T47D (cell line): ENCODE measurements around the gene MEGF6.

Source experiments
- DNase-seq, 2 experiments: peaks; one replicate each; pipeline versions ENCODE4 v3.0.0 to v3.0.0-alpha.2; 2011 to 2012; ENCODE audit warnings: low read depth in 1 of 2, low spot score in 1 of 2
- JUND ChIP-seq: IDR thresholded peaks from 2 replicates; pipeline ENCODE4 v1.6.1; 2012; ENCODE audit warnings: low read depth
- in situ Hi-C: cut with HindIII; loops from 2 replicates; pipeline ENCODE4 v1.10.0; 2016; ENCODE audit warnings: low sequenced_read_pairs, low pct_unique_long_range_greater_than_20kb

The MEGF6 gene

GRCh38 chr1:3651930-3652547, 40.7 kb upstream of the MEGF6 start, which contains the start of gene TP73:
Gene TP73, plus strand, starts transcription at chr1:3652516. Its CDS starts 29,850 bp downstream, at chr1:3682366.
- peak; percentile 67 for DNase-seq
- in situ Hi-C loops: no loop called here
- TF ChIP-seq JUND: no peak

- no peak for DNase-seq
- no peak for TF ChIP-seq JUND
- in situ Hi-C loops: no loop called here
Measured at GRCh38 chr1:3651026-3651929, 40.0 kb upstream of the MEGF6 start.

- in situ Hi-C loops: no loop called here
- DNase-seq: no peak
- no peak for TF ChIP-seq JUND
Measured at GRCh38 chr1:3650248-3651025, 39.1 kb upstream of the MEGF6 start.

- peak; percentile 90 to 92 for DNase-seq
- TF ChIP-seq JUND: no peak
- in situ Hi-C loops: no loop called here
Measured at GRCh38 chr1:3649342-3650247, 38.3 kb upstream of the MEGF6 start, which contains the start of gene WRAP73. Gene WRAP73, minus strand, starts transcription at chr1:3650103. Its CDS starts 104 bp downstream, at chr1:3649999.

GRCh38 chr1:3646596-3646995, 35.3 kb upstream of the MEGF6 start:
- no peak for DNase-seq
- no peak for TF ChIP-seq JUND
- in situ Hi-C loops: no loop called here

GRCh38 chr1:3645666-3646355, 34.5 kb upstream of the MEGF6 start:
- DNase-seq: no peak
- in situ Hi-C loops: no loop called here
- TF ChIP-seq JUND: no peak

- DNase-seq: no peak
- in situ Hi-C loops: no loop called here
- no peak for TF ChIP-seq JUND
Measured at GRCh38 chr1:3645247-3645646, 33.9 kb upstream of the MEGF6 start.

- in situ Hi-C loops: no loop called here
- DNase-seq: no peak
- TF ChIP-seq JUND: no peak
Measured at GRCh38 chr1:3644273-3644672, 33.0 kb upstream of the MEGF6 start.

- in situ Hi-C loops: no loop called here
- no peak for TF ChIP-seq JUND
- no peak for DNase-seq
Measured at GRCh38 chr1:3642919-3643675, 31.8 kb upstream of the MEGF6 start.

- TF ChIP-seq JUND: no peak
- DNase-seq: no peak
- in situ Hi-C loops: no loop called here
Measured at GRCh38 chr1:3641816-3642215, 30.5 kb upstream of the MEGF6 start.
